Peyer's patch (tissue), 4 donors: ENCODE measurements around the gene RAD18. TPM values are rescaled to one million over a fixed set of nuclear protein-coding genes. Genes with fewer than 3 reads are reported as not detected.

ENCODE experiments used
- DNase-seq, 3 donors: peaks; one replicate each; pipeline ENCODE4 v3.0.0-alpha.2; 2017 to 2019
- H3K27ac ChIP-seq, 4 donors: fragments of 200-600 bp; sonication (generic); one replicate each; pipeline ENCODE4 v1.5.1; 2016 to 2019
- H3K27me3 ChIP-seq, 2 donors: fragments of 200-600 bp; sonication (generic); one replicate each; pipeline ENCODE4 v1.5.1; 2019
- H3K36me3 ChIP-seq, 3 donors: fragments of 200-600 bp; sonication (generic); one replicate each; pipeline ENCODE4 v1.5.1; 2016 to 2019
- H3K4me1 ChIP-seq, 4 donors: fragments of 200-600 bp; sonication (generic); one replicate each; pipeline ENCODE4 v1.5.1; 2016 to 2019
- H3K4me3 ChIP-seq, 4 donors: fragments of 200-600 bp; sonication (generic); 1 replicate in 3 of 4; 2 replicates in 1 of 4; pipeline ENCODE4 v1.5.1; 2016 to 2019; ENCODE audit warnings: mild to moderate bottlenecking in 1 of 4
- H3K9me3 ChIP-seq, 4 donors: fragments of 200-600 bp; sonication (generic); one replicate each; pipeline ENCODE4 v1.5.1; 2016 to 2019; ENCODE audit warnings: mild to moderate bottlenecking in 1 of 4
- CTCF ChIP-seq, 6 experiments: fragments of 450-650 bp in 4 of 6; fragments of 200-600 bp in 2 of 6; sonication (generic) in 1 of 6; IDR thresholded peaks; one replicate each; pipeline ENCODE4 v1.5.1; 2017 to 2019; ENCODE audit warnings: antibody characterized with exemption in 6 of 6, mild to moderate bottlenecking in 3 of 6, moderate library complexity in 1 of 6
- POLR2A ChIP-seq, 2 donors: fragments of 450-650 bp; IDR thresholded peaks; one replicate each; pipeline ENCODE4 v1.5.1; 2017; ENCODE audit warnings: antibody characterized with exemption in 2 of 2, mild to moderate bottlenecking in 2 of 2, moderate library complexity in 2 of 2
- total RNA-seq, 4 donors: library from RNA; depleted of rRNA; stranded (reverse); fragments of >200 nt; gene quantifications; one replicate each; pipeline ENCODE4 v1.1.0, GENCODE V29; 2016

RAD18 gene
- total RNA-seq, 4 donors from 2014 or later, result 6.5 to 26.4 (median 10.3) TPM

- peaks cover 0 to 11% (median 0%) of the 10 kb centered on the region in 4 donors for H3K4me1 ChIP-seq
- TF ChIP-seq POLR2A (IDR thresholded peaks at IDR 0.05) (no peak), CTCF (IDR thresholded peaks at IDR 0.05) (peak; percentile 93 to 99 (median 98))
- H3K27ac ChIP-seq, result no peak overlapping the region
- H3K27me3 ChIP-seq, result no peaks in the 10 kb centered on the region
- H3K9me3 ChIP-seq, result no peaks in the 10 kb centered on the region
- no peak overlapping the region for H3K4me3 ChIP-seq
- no peaks in the 10 kb centered on the region for H3K36me3 ChIP-seq
- peak in 2 of 3 donors; percentile 71 to 88 for DNase-seq
Observed at GRCh38 chr3:8970971-8971589, 7.8 kb upstream of the RAD18 start.

GRCh38 chr3:8969241-8969640 is 6.0 kb upstream of the RAD18 start:
- H3K27ac ChIP-seq, result peak overlapping the region in 2 of 4 donors; percentile 21 to 25
- H3K4me3 ChIP-seq, result no peak overlapping the region
- TF ChIP-seq CTCF (IDR thresholded peaks at IDR 0.05) (no peak), POLR2A (IDR thresholded peaks at IDR 0.05) (no peak)
- H3K27me3 ChIP-seq, result no peaks in the 10 kb centered on the region
- H3K36me3 ChIP-seq, result no peaks in the 10 kb centered on the region
- H3K9me3 ChIP-seq, result no peaks in the 10 kb centered on the region
- no peak for DNase-seq
- H3K4me1 ChIP-seq, result peaks cover 0 to 24% (median 0%) of the 10 kb centered on the region in 4 donors

GRCh38 chr3:8968375-8968882 is 5.2 kb upstream of the RAD18 start:
- H3K4me3 ChIP-seq, result no peak overlapping the region

GRCh38 chr3:8967553-8967952 is 4.3 kb upstream of the RAD18 start:
- Histone ChIP-seq H3K27me3 (no peaks in the 10 kb centered on the region), H3K4me1 (peaks cover 0 to 33% (median 0%) of the 10 kb centered on the region in 4 donors), H3K36me3 (no peaks in the 10 kb centered on the region), H3K4me3 (no peak overlapping the region), H3K9me3 (no peaks in the 10 kb centered on the region), H3K27ac (no peak overlapping the region)
- no peak for TF ChIP-seq CTCF (IDR thresholded peaks at IDR 0.05)
- TF ChIP-seq POLR2A (IDR thresholded peaks at IDR 0.05), result no peak
- DNase-seq, result no peak

More at GRCh38 chr3:8968375-8968882, 5.2 kb upstream of the RAD18 start:
- Histone ChIP-seq H3K27me3 (no peaks in the 10 kb centered on the region), H3K4me1 (peaks cover 0 to 31% (median 0%) of the 10 kb centered on the region in 4 donors), H3K9me3 (no peaks in the 10 kb centered on the region), H3K36me3 (no peaks in the 10 kb centered on the region), H3K27ac (peak overlapping the region in 1 of 4 donors; percentile 21)
- TF ChIP-seq CTCF (IDR thresholded peaks at IDR 0.05) (no peak), POLR2A (IDR thresholded peaks at IDR 0.05) (no peak)
- DNase-seq, result no peak

GRCh38 chr3:8966820-8967348 is 3.6 kb upstream of the RAD18 start:
- Histone ChIP-seq H3K36me3 (no peaks in the 10 kb centered on the region), H3K4me3 (no peak overlapping the region), H3K27me3 (no peaks in the 10 kb centered on the region), H3K27ac (peak overlapping the region in 3 of 4 donors; percentile 64 to 84 (median 78)), H3K4me1 (peaks cover 0 to 39% (median 0%) of the 10 kb centered on the region in 4 donors), H3K9me3 (no peaks in the 10 kb centered on the region)
- no peak for DNase-seq
- no peak for TF ChIP-seq CTCF (IDR thresholded peaks at IDR 0.05)
- TF ChIP-seq POLR2A (IDR thresholded peaks at IDR 0.05), result no peak
